ENCODE results near the gene HHEX.

Gene HHEX

GRCh38 chr10:92695679-92696605 is 6.2 kb downstream of the HHEX start:
- TF ChIP-seq TAF1 (IDR thresholded peaks at IDR 0.05; ENCODE audit: borderline replicate concordance, low read depth, low read length) = no peak
- TF ChIP-seq POLR2AphosphoS5 (IDR thresholded peaks at IDR 0.05; ENCODE audit: low read depth, low read length) = no peak
- TF ChIP-seq POLR2A (IDR thresholded peaks at IDR 0.05; ENCODE audit: low read depth, low read length) = no peak
- FAIRE-seq (no peak), DNase-seq (ENCODE audit: insufficient read length) (no peak)

DNA sequence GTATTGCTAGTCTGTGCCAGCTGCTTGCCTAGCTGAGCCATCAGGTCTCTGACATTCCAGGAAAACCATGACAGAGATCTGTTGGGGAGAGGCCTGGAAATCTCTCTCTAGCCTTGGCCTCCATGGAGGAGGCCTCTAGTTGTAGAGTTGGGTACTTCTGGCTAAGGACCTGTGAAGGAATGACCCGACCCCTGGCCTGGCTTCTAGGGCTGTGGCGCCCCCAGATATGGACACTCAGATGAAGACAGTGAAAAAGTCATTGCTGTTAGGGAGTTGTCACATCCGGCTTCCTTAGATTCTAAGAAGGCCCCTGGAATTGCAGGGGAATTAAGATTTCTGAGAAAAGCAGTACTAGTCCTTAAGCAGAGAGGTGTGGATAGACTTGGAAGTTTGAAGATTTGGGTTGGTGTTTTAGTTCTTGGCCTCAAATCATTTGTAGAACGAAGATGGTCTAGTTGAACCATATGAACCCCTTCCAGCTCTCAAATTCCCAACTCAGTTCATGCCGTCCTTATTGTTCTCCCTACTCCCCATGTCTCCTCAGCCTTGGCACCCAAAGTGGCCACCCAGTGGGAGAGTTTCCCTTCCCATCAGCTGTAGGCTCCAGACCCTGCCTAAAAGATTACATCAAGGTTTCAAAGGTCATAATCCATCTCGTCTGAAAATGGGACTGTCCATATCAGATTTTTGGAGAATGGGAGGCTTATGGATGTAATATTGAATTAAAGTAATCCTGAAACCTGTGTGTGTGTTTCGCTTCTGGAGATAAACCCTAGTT is 7.0 kb downstream of the HHEX start:
- FAIRE-seq = no peak
- no peak for DNase-seq (ENCODE audit: insufficient read length)
- no peak for TF ChIP-seq POLR2A (IDR thresholded peaks at IDR 0.05; ENCODE audit: low read depth, low read length)
- TF ChIP-seq TAF1 (IDR thresholded peaks at IDR 0.05; ENCODE audit: borderline replicate concordance, low read depth, low read length) = no peak
- TF ChIP-seq POLR2AphosphoS5 (IDR thresholded peaks at IDR 0.05; ENCODE audit: low read depth, low read length) = no peak

DNA sequence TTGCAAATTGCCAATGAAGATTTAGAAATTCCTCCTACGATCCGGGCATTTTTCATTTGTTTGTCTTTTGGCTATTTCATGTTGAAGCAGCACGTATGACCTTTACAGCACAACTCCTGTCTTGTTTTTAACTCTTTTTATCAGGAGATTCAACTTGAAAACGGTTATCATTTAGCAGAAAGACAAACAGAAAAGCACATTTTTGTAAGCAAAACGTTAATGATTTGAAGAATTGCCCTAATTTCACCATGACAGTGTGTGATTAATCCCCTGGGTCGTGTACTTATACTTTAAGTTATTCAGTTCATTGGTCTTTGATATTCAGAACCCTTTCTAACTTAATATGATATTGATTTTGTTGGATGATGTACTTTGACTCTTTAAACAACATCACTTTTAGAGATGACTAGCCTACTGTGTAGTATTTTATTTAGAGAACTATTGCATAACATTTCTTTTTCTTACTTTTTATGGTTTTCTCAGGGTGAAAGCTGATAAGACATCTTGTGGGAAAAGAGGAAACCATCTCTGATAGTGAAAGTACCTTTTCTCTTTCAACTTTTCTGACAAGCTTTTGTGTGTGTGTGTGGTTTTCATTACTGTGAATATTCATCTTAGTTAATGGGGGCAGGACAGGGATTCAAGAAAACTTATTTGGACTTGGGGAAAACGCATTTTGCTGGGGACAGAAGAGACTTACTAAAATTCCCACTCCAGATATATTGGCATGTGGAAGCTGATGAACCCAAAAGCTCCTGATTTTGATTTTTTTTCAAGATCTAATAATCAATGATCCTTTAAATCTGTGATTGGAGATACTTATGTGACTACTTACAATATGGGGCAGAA is 8.1 kb downstream of the HHEX start:
- no peak for TF ChIP-seq POLR2AphosphoS5 (IDR thresholded peaks at IDR 0.05; ENCODE audit: low read depth, low read length)
- TF ChIP-seq TAF1 (IDR thresholded peaks at IDR 0.05; ENCODE audit: borderline replicate concordance, low read depth, low read length) = no peak
- no peak for TF ChIP-seq POLR2A (IDR thresholded peaks at IDR 0.05; ENCODE audit: low read depth, low read length)
- no peak for FAIRE-seq

GRCh38 chr10:92699193-92699517 is 9.4 kb downstream of the HHEX start:
- no peak for FAIRE-seq
- TF ChIP-seq POLR2A (IDR thresholded peaks at IDR 0.05; ENCODE audit: low read depth, low read length) = no peak
- no peak for TF ChIP-seq POLR2AphosphoS5 (IDR thresholded peaks at IDR 0.05; ENCODE audit: low read depth, low read length)
- no peak for TF ChIP-seq TAF1 (IDR thresholded peaks at IDR 0.05; ENCODE audit: borderline replicate concordance, low read depth, low read length)
- no peak for DNase-seq (ENCODE audit: insufficient read length)

More for the DNA sequence above, 8.1 kb downstream of the HHEX start:
- no peak for DNase-seq (ENCODE audit: insufficient read length)

GRCh38 chr10:92699518-92700381 is 10.0 kb downstream of the HHEX start:
- DNase-seq (ENCODE audit: insufficient read length) = no peak
- no peak for TF ChIP-seq POLR2AphosphoS5 (IDR thresholded peaks at IDR 0.05; ENCODE audit: low read depth, low read length)
- TF ChIP-seq TAF1 (IDR thresholded peaks at IDR 0.05; ENCODE audit: borderline replicate concordance, low read depth, low read length) = no peak
- TF ChIP-seq POLR2A (IDR thresholded peaks at IDR 0.05; ENCODE audit: low read depth, low read length) = no peak
- FAIRE-seq = no peak

- TF ChIP-seq POLR2AphosphoS5 (IDR thresholded peaks at IDR 0.05; ENCODE audit: low read depth, low read length) = no peak
- TF ChIP-seq POLR2A (IDR thresholded peaks at IDR 0.05; ENCODE audit: low read depth, low read length) = no peak
- TF ChIP-seq TAF1 (IDR thresholded peaks at IDR 0.05; ENCODE audit: borderline replicate concordance, low read depth, low read length) = no peak
- FAIRE-seq = no peak
- DNase-seq (ENCODE audit: insufficient read length) = no peak
These were observed 12.7 kb downstream of the HHEX start for GRCh38 chr10:92702301-92702916.

DNA sequence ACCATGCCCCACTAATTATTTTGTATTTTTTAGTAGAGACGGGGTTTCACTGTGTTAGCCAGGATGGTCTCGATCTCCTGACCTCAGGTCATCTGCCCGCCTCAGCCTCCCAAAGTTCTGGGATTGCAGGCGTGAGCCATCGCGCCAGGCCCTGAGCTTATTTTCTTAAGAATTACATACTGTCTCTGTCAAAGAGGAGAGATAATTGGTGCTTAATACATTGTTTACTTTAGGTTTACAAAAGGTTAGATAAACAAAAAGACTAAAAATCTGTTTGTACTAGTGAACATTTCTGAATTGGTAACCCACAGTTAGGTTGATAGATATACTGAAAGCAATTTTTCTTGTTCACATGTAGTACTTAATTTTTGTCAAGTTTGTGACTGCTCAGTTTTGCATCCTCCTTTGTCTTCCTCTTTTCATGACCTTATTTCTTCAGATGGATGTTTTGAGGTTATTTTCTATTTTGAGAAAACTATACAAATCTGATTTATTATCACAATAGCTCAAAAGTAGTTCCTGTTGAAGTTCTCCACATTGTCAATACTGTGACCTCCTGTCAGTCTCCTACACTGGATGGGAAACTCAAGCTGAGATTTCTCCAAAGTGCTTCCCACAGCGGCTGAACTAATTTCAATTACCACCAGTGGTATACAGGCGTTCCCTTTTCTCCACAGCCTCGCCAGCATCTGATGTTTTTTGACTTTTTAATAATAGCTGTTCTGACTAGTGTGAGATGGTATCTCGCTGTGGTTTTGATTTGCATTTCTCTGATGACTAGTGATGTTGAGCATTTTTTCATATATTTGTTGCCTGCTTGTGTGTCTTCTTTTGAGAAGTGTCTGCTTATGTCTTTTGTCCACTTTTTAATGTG is 22.5 kb downstream of the HHEX start:
- TF ChIP-seq POLR2A (IDR thresholded peaks at IDR 0.05; ENCODE audit: low read depth, low read length) = no peak
- TF ChIP-seq POLR2AphosphoS5 (IDR thresholded peaks at IDR 0.05; ENCODE audit: low read depth, low read length) = no peak
- TF ChIP-seq TAF1 (IDR thresholded peaks at IDR 0.05; ENCODE audit: borderline replicate concordance, low read depth, low read length) = no peak
- DNase-seq (ENCODE audit: insufficient read length) = no peak
- no peak for FAIRE-seq

DNA sequence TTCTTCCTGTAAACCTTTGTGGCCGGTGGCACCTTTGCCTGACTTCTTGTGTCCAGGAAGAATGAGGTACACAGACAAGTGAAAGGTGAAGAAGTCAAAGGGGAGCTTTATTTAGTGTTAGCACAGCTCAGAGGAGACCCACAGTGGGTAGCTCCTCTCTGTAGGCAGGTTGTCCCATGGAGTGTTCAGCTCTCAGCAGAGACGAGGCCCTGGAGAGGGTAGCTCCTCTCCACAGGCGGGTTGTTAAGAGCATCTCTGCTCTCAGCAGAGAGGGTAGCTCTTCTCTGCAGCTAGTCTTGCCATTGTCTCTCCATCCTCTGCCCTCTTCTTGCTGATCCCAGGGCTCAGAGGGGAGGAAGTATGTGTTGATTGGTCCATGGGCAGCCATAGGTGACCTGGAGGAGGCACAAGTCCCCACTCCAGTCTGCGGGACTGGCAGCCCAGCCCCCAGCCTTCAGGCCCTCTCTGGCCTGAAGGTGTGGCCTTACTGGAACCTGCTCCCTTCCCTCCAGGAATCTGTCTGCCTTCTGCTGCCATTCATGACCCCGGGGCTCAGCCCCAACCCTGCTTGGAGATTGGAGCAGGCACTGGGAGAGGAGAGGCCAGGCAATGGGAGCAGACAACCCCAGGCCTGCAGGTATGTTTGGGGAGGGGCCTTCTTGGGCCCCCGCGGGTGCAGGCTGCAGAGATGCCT is 24.5 kb downstream of the HHEX start:
- TF ChIP-seq TAF1 (IDR thresholded peaks at IDR 0.05; ENCODE audit: borderline replicate concordance, low read depth, low read length) (no peak), POLR2A (IDR thresholded peaks at IDR 0.05; ENCODE audit: low read depth, low read length) (no peak), POLR2AphosphoS5 (IDR thresholded peaks at IDR 0.05; ENCODE audit: low read depth, low read length) (no peak)
- FAIRE-seq (no peak), DNase-seq (ENCODE audit: insufficient read length) (no peak)

DNA sequence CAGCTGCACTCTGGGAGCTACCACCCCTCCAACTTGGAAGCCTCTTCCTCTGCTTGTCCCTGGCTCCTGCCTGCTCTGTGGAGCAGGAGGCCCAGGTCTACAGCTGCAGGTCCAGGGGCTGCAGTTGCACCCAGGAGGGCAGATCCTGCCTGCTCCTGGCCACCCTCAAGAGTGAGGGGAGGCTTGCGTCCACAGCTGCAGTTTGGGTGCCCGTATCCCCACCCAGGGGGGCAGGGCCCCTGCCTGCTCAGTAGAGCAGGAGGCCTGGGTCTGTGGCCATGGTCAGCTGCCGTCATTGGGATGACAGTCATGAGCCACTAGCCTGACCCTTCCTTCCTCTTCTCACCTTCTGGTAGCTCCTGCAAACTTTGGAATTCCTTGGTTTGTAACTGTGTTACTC is 25.1 kb downstream of the HHEX start:
- TF ChIP-seq POLR2AphosphoS5 (IDR thresholded peaks at IDR 0.05; ENCODE audit: low read depth, low read length) = no peak
- TF ChIP-seq TAF1 (IDR thresholded peaks at IDR 0.05; ENCODE audit: borderline replicate concordance, low read depth, low read length) = no peak
- TF ChIP-seq POLR2A (IDR thresholded peaks at IDR 0.05; ENCODE audit: low read depth, low read length) = no peak

More for the DNA sequence above, 25.1 kb downstream of the HHEX start:
- FAIRE-seq = no peak
- DNase-seq (ENCODE audit: insufficient read length) = no peak
